Activated naive CD8-positive, alpha-beta T cell treated with anti-CD3 and anti-CD28 coated beads, Interleukin-2, amount 50 U/mL, for 24 hours (primary cell): Measurements from ENCODE around the gene BTBD10.

ENCODE experiments used
- ATAC-seq: fragments of 150-1000 bp; cut with Tn5 transposase; one replicate; pipeline ENCODE4 v1.10.0; 2021
- DNase-seq: peaks from one replicate; pipeline ENCODE4 v3.0.0; 2021
- H3K27ac Mint-ChIP-seq: one replicate; pipeline ENCODE4 v1.8.0; 2021; ENCODE audit warnings: mild to moderate bottlenecking, mixed read lengths
- H3K27me3 Mint-ChIP-seq: one replicate; pipeline ENCODE4 v1.8.0; 2021; ENCODE audit warnings: mixed read lengths
- H3K36me3 Mint-ChIP-seq: one replicate; pipeline ENCODE4 v1.8.0; 2021; ENCODE audit warnings: low read depth, mixed read lengths
- H3K4me1 Mint-ChIP-seq: one replicate; pipeline ENCODE4 v1.8.0; 2021; ENCODE audit warnings: mixed read lengths
- H3K4me3 Mint-ChIP-seq: one replicate; pipeline ENCODE4 v1.8.0; 2021; ENCODE audit warnings: mild to moderate bottlenecking, moderate library complexity, mixed read lengths
- H3K9me3 Mint-ChIP-seq: one replicate; pipeline ENCODE4 v1.8.0; 2021; ENCODE audit warnings: mixed read lengths

The BTBD10 gene

DNA sequence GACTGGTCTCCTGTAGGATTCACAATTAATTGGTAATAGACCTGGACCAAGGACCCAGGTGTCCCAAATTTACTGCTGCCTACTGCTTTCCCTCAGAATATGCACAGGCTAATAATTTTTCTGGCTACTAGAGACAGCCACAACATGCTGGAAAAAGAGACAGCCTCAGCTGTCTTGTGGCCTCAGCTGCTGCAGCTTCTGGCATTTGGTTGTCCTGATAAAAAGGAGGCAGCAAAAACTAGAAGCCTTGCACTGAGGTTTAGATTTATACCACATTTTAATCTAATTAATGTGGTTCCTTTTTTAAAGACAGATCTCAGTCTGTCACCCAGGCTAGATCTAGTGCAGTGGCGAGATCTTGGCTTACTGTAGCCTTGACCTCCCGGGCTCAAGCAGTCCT, 89.8 kb downstream of the BTBD10 start:
- Mint-ChIP-seq H3K4me3 (no peak overlapping the region), H3K27ac (no peak overlapping the region), H3K27me3 (no peaks in the 10 kb centered on the region)

GRCh38 chr11:13368041-13368446, 95.0 kb downstream of the BTBD10 start:
- ATAC-seq, result no peak
- peaks cover 18% of the 10 kb centered on the region for H3K36me3 Mint-ChIP-seq

More for the DNA sequence above, 89.8 kb downstream of the BTBD10 start:
- no peaks in the 10 kb centered on the region for H3K9me3 Mint-ChIP-seq
- no peaks in the 10 kb centered on the region for H3K4me1 Mint-ChIP-seq
- peaks cover 23% of the 10 kb centered on the region for H3K36me3 Mint-ChIP-seq
- DNase-seq, result no peak
- ATAC-seq, result no peak

DNA sequence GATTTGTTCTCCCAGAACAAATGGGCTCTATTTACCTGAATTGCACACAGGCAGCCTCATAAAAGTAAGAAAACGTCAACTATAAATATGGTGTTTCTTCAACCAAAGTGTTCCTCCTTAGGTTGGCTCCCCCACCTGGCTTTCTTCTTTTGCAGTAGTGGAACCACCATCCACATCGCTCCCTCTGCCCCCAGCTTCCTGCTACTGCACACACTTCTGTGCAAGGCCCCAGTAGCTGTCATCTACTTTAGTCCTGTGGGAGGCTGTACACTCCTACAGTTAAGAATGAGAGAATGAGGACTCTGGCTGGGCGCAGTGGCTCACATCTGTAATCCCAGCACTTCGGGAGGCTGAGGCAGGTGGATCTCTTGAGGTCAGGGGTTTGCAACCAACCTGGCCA, 95.9 kb downstream of the BTBD10 start:
- H3K9me3 Mint-ChIP-seq, result no peaks in the 10 kb centered on the region
- ATAC-seq (no peak), DNase-seq (no peak)
- no peaks in the 10 kb centered on the region for H3K4me1 Mint-ChIP-seq
- H3K4me3 Mint-ChIP-seq, result no peak overlapping the region
- no peaks in the 10 kb centered on the region for H3K27me3 Mint-ChIP-seq
- peaks cover 18% of the 10 kb centered on the region for H3K36me3 Mint-ChIP-seq
- no peak overlapping the region for H3K27ac Mint-ChIP-seq

More at GRCh38 chr11:13368041-13368446, 95.0 kb downstream of the BTBD10 start:
- H3K27me3 Mint-ChIP-seq, result no peaks in the 10 kb centered on the region
- H3K4me3 Mint-ChIP-seq, result no peak overlapping the region
- no peaks in the 10 kb centered on the region for H3K4me1 Mint-ChIP-seq
- no peak for DNase-seq
- no peaks in the 10 kb centered on the region for H3K9me3 Mint-ChIP-seq
- H3K27ac Mint-ChIP-seq, result no peak overlapping the region

GRCh38 chr11:13366266-13367026, 96.6 kb downstream of the BTBD10 start:
- H3K4me3 Mint-ChIP-seq, result no peak overlapping the region
- no peak overlapping the region for H3K27ac Mint-ChIP-seq
- no peaks in the 10 kb centered on the region for H3K27me3 Mint-ChIP-seq
- ATAC-seq, result no peak
- no peak for DNase-seq
- peaks cover 18% of the 10 kb centered on the region for H3K36me3 Mint-ChIP-seq
- no peaks in the 10 kb centered on the region for H3K4me1 Mint-ChIP-seq
- H3K9me3 Mint-ChIP-seq, result no peaks in the 10 kb centered on the region

DNA sequence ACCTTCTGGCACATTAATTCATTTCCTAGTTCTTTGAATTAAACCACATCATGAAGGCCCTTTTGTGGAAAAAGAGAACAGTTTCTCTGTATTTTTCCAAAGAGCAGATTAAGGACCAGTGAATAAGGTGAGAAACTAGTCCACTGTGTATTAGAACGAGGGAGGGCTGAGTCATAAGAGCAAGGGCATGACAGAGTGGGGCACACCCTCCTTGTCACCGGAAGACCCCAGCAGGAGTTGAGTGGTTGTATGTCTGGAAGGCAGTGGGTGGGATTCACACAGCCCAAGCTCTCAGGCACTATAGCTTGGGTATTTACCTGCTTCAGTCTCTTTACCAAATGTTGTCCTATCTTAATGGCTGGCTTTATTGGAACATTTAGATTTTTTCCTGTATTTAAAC, 98.6 kb downstream of the BTBD10 start:
- H3K27me3 Mint-ChIP-seq, result no peaks in the 10 kb centered on the region
- no peaks in the 10 kb centered on the region for H3K4me1 Mint-ChIP-seq
- no peaks in the 10 kb centered on the region for H3K9me3 Mint-ChIP-seq
- DNase-seq (no peak), ATAC-seq (no peak)
- peaks cover 28% of the 10 kb centered on the region for H3K36me3 Mint-ChIP-seq
- no peak overlapping the region for H3K27ac Mint-ChIP-seq
- H3K4me3 Mint-ChIP-seq, result no peak overlapping the region

DNA sequence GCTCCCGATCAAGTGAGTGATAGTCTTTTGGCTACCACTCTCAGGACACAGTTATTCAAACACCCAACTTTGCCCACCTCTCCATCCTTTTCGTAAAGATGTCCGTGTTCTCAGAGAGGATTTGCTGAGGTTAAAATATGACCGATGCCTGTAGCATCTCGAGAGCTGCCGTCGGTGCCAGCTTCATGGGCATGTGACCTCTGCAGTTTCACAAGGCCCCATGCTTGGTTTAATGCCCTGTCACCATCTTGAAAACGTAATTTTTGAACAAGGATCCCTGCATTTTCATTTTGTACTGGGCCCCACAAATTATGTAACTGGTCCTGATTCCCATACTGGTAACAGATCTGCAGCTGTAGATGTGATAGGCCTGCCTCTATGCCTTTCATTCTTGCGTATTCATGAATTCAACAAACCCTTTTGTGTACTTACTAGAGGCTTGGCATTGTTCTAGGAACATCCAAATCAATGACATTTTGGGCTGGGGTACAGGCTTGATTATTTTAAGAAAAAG, 100.4 kb downstream of the BTBD10 start:
- Mint-ChIP-seq H3K36me3 (peaks cover 24% of the 10 kb centered on the region), H3K27ac (no peak overlapping the region), H3K4me1 (peaks cover 9% of the 10 kb centered on the region), H3K4me3 (no peak overlapping the region), H3K27me3 (no peaks in the 10 kb centered on the region), H3K9me3 (no peaks in the 10 kb centered on the region)
- ATAC-seq (no peak), DNase-seq (no peak)

- ATAC-seq (no peak), DNase-seq (no peak)
- no peak overlapping the region for H3K4me3 Mint-ChIP-seq
- H3K27ac Mint-ChIP-seq, result peak overlapping the region; percentile 68
- peaks cover 18% of the 10 kb centered on the region for H3K36me3 Mint-ChIP-seq
- H3K4me1 Mint-ChIP-seq, result peaks cover 9% of the 10 kb centered on the region
- no peaks in the 10 kb centered on the region for H3K27me3 Mint-ChIP-seq
- H3K9me3 Mint-ChIP-seq, result no peaks in the 10 kb centered on the region
Observed at GRCh38 chr11:13358596-13359270, 104.3 kb downstream of the BTBD10 start.

DNA sequence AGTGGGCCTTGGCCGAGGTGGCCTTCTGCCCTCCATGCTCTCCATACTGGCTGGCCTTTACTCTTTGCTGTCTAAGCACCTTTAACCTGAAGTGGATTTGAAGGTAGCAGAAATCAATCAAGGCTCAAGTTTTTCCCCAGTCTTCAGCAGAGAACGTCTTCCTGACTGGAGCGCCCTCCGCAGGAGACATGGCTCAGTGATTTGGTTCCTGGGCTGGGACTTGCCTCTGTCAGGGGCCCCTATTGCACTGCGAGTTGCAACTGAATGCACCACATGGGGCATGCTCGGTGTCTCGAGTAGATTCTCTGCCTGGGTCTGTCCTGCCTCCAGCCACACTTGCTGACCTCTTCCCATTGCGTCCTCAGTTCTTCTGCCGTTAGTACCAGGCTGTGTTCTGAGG, 105.8 kb downstream of the BTBD10 start:
- no peak overlapping the region for H3K4me3 Mint-ChIP-seq
- no peaks in the 10 kb centered on the region for H3K27me3 Mint-ChIP-seq
- H3K27ac Mint-ChIP-seq, result no peak overlapping the region
- ATAC-seq (no peak), DNase-seq (no peak)
- H3K9me3 Mint-ChIP-seq, result no peaks in the 10 kb centered on the region
- H3K4me1 Mint-ChIP-seq, result peaks cover 9% of the 10 kb centered on the region
- H3K36me3 Mint-ChIP-seq, result peaks cover 18% of the 10 kb centered on the region

DNA sequence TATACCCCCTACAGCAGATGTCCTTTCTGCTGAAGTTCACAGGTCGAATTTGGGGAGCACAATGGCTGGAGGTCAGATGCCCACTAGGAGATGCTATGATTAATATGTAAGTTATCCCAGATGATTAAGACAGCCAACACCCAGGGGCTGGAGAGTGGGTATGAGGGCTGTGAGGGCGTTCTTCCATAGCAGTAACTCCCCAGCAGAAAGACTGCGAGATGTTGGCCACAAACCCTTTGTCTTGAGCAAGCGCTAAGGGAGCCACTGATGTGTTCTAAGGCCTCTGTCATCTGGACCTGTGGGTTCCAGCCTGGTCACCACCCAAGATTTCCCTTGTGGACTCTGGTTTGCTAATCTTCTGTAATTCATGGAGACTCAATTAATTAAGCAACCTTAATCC, 107.8 kb downstream of the BTBD10 start:
- ATAC-seq (no peak), DNase-seq (no peak)
- Mint-ChIP-seq H3K27ac (no peak overlapping the region), H3K9me3 (no peaks in the 10 kb centered on the region), H3K36me3 (peaks cover 14% of the 10 kb centered on the region), H3K4me1 (peaks cover 9% of the 10 kb centered on the region), H3K4me3 (no peak overlapping the region), H3K27me3 (no peaks in the 10 kb centered on the region)

DNA sequence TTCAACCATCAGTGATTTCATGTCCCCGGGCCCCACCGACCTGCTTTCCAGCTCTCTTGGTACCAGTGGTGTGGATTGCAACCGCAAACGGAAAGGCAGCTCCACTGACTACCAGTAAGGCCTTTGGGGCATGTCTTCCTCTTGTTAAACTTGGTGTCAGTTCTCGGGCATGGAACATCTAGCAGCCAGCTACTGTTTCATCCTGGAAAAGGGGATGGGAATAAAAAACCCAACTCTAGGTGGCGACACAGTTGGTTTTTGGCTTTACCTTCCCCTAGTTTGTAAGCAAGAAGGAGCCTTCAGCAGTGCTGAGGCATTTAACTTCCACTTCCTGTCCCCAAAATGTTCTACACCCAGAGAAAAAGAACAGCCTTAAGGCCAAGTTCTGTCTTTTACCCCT, 108.7 kb downstream of the BTBD10 start:
- ATAC-seq (no peak), DNase-seq (no peak)
- H3K4me1 Mint-ChIP-seq, result peaks cover 10% of the 10 kb centered on the region
- H3K4me3 Mint-ChIP-seq, result no peak overlapping the region
- H3K27me3 Mint-ChIP-seq, result no peaks in the 10 kb centered on the region
- no peak overlapping the region for H3K27ac Mint-ChIP-seq
- peaks cover 10% of the 10 kb centered on the region for H3K36me3 Mint-ChIP-seq
- H3K9me3 Mint-ChIP-seq, result no peaks in the 10 kb centered on the region

DNA sequence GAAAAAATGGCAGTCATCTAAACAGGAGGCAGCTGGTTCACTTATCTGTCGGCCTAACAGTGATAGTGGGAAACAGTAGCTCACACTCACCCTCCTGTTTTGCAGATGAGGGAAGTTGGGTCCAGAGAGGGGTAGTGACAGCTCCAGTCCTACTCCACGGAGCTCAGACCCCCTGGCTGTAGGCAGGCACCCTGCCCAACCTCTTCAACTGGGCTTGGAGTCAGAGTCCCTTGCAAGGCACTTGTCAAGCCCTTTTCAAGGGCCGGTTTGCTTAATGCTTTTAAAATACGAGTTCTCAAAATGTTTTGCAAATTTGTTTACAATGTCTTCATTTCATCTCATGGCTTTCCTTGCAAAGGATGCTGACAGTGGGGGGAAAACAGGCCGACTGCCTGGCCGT, 110.3 kb downstream of the BTBD10 start:
- H3K27ac Mint-ChIP-seq, result no peak overlapping the region
- ATAC-seq, result no peak
- H3K9me3 Mint-ChIP-seq, result no peaks in the 10 kb centered on the region
- no peaks in the 10 kb centered on the region for H3K27me3 Mint-ChIP-seq
- peaks cover 16% of the 10 kb centered on the region for H3K4me1 Mint-ChIP-seq
- no peak for DNase-seq
- no peak overlapping the region for H3K4me3 Mint-ChIP-seq
- H3K36me3 Mint-ChIP-seq, result peaks cover 6% of the 10 kb centered on the region

DNA sequence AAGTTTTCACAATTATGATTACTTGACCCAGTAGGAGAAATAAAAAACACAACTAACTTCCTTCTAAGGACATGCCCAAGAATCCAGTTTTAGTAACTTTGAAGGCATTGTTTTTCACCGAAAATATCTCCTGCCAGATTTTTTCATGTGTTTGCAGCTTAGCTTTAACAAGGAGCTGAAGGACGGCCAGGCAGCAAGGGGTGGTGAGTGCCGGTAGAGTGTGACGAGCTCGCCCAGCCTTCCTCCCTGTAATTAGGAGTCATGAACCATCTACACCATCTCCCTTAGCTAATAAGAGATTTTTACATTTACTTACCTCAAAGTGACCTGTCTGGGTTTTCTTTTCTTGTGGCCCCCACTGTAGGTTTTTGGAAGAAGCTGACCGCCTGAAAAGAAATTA, 113.4 kb downstream of the BTBD10 start:
- Mint-ChIP-seq H3K4me1 (peaks cover 24% of the 10 kb centered on the region), H3K36me3 (peaks cover 6% of the 10 kb centered on the region), H3K27ac (no peak overlapping the region)

DNA sequence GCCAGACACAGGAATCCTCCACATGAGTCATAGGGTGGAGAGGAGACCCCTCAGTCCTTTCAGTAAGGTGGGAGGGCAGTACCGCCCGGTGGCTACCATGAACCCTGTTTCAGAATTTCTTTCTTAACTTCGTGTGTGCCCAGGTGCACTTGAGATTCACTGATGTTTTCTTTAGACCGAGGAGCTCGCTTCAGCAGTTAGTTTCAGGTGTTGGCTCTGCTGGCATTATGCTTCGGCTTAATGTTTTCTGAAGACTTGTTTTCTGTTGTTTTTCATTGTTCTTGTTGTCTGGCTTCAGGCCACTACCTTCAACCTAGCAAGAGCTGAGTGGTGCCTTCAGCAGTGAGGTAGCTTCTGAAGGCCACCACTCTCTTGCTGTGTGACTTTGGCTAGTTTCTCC, 114.0 kb downstream of the BTBD10 start:
- Mint-ChIP-seq H3K4me3 (no peak overlapping the region), H3K4me1 (peaks cover 25% of the 10 kb centered on the region), H3K27ac (peak overlapping the region; percentile 16), H3K36me3 (peaks cover 5% of the 10 kb centered on the region), H3K9me3 (no peaks in the 10 kb centered on the region), H3K27me3 (no peaks in the 10 kb centered on the region)
- DNase-seq (no peak), ATAC-seq (no peak)

More for the DNA sequence above, 113.4 kb downstream of the BTBD10 start:
- Mint-ChIP-seq H3K27me3 (no peaks in the 10 kb centered on the region), H3K9me3 (no peaks in the 10 kb centered on the region), H3K4me3 (no peak overlapping the region)
- DNase-seq, result no peak
- ATAC-seq, result no peak

GRCh38 chr11:13348305-13348704, 114.7 kb downstream of the BTBD10 start:
- ATAC-seq, result no peak
- Mint-ChIP-seq H3K27me3 (no peaks in the 10 kb centered on the region), H3K4me1 (peaks cover 26% of the 10 kb centered on the region), H3K36me3 (peaks cover 6% of the 10 kb centered on the region), H3K27ac (peak overlapping the region; percentile 52), H3K9me3 (no peaks in the 10 kb centered on the region), H3K4me3 (no peak overlapping the region)
- no peak for DNase-seq

DNA sequence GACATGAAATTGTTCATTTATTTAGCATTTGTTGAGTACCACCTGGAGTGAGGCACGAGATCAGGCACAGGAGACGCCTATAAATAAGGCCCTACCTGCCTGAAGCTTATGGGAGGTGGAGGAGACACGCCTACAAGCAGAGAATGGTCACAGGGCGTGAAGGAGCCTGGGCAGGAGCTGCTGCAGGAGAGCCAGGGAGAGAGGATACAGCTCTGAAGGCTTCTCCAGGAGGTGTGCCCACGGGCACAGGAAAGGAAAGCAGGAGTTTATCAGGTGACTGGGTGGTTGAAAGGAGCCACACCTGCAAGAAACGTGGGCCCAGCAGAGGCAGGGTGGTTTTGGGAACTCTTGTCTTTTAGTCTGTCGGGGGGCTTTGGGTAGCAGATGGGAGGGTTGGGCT, 115.1 kb downstream of the BTBD10 start:
- no peaks in the 10 kb centered on the region for H3K27me3 Mint-ChIP-seq
- H3K4me3 Mint-ChIP-seq, result no peak overlapping the region
- H3K27ac Mint-ChIP-seq, result peak overlapping the region; percentile 52
- peaks cover 26% of the 10 kb centered on the region for H3K4me1 Mint-ChIP-seq
- no peak for ATAC-seq
- no peaks in the 10 kb centered on the region for H3K9me3 Mint-ChIP-seq
- DNase-seq, result no peak
- H3K36me3 Mint-ChIP-seq, result peaks cover 6% of the 10 kb centered on the region
